Activated naive CD8-positive, alpha-beta T cell treated with anti-CD3 and anti-CD28 coated beads for 36 hours (primary cell): ENCODE data around the gene CCSER1. TPM values are rescaled to one million over a fixed set of nuclear protein-coding genes. Genes with fewer than 3 reads are reported as not detected.

Experiments used
- DNase-seq: peaks from one replicate; pipeline ENCODE4 v3.0.0; 2021
- H3K27ac Mint-ChIP-seq: one replicate; pipeline ENCODE4 v1.8.0; 2022; ENCODE audit warnings: mild to moderate bottlenecking, moderate library complexity, mixed read lengths
- H3K27me3 Mint-ChIP-seq: one replicate; pipeline ENCODE4 v1.8.0; 2022; ENCODE audit warnings: mild to moderate bottlenecking, mixed read lengths
- H3K36me3 Mint-ChIP-seq: one replicate; pipeline ENCODE4 v1.8.0; 2021; ENCODE audit warnings: mild to moderate bottlenecking, mixed read lengths
- H3K4me1 Mint-ChIP-seq: one replicate; pipeline ENCODE4 v1.8.0; 2021; ENCODE audit warnings: mixed read lengths
- H3K4me3 Mint-ChIP-seq: one replicate; pipeline ENCODE4 v1.8.0; 2022; ENCODE audit warnings: mild to moderate bottlenecking, moderate library complexity, mixed read lengths
- H3K9me3 Mint-ChIP-seq: one replicate; pipeline ENCODE4 v1.8.0; 2022; ENCODE audit warnings: mixed read lengths
- total RNA-seq, 2 experiments: library from RNA; stranded (reverse); gene quantifications; one replicate each; pipeline ENCODE4 v1.2.3, GENCODE V29; 2021

CCSER1 gene
- under 1 TPM; 0.29 to 0.42 TPM for total RNA-seq

GRCh38 chr4:90127223-90127705 lies at the start of gene CCSER1:
TSS of gene CCSER1 (plus strand) at chr4:90127394.
- no peak within 1 kb of the TSS for H3K27ac Mint-ChIP-seq
- peak within 1 kb of the TSS; percentile 76 for H3K4me3 Mint-ChIP-seq
- peak; percentile 44 for DNase-seq
- no peaks in the 10 kb centered on the region for H3K9me3 Mint-ChIP-seq
- peaks cover 17% of the 10 kb centered on the region for H3K4me1 Mint-ChIP-seq
- H3K27me3 Mint-ChIP-seq, result peaks cover 61% of the 10 kb centered on the region
- H3K36me3 Mint-ChIP-seq, result no peaks in the 10 kb centered on the region

GRCh38 chr4:90078440-90078839 lies 48.8 kb upstream of the CCSER1 start:
- DNase-seq, result no peak
- Mint-ChIP-seq H3K27ac (no peak overlapping the region), H3K4me1 (no peaks in the 10 kb centered on the region), H3K27me3 (no peaks in the 10 kb centered on the region), H3K4me3 (no peak overlapping the region), H3K36me3 (no peaks in the 10 kb centered on the region), H3K9me3 (no peaks in the 10 kb centered on the region)

GRCh38 chr4:90080116-90080515 lies 47.1 kb upstream of the CCSER1 start:
- H3K4me3 Mint-ChIP-seq, result no peak overlapping the region
- H3K36me3 Mint-ChIP-seq, result no peaks in the 10 kb centered on the region
- no peaks in the 10 kb centered on the region for H3K27me3 Mint-ChIP-seq
- no peaks in the 10 kb centered on the region for H3K4me1 Mint-ChIP-seq
- H3K9me3 Mint-ChIP-seq, result no peaks in the 10 kb centered on the region
- no peak for DNase-seq
- H3K27ac Mint-ChIP-seq, result no peak overlapping the region

GRCh38 chr4:90081432-90082144 lies 45.6 kb upstream of the CCSER1 start:
- H3K36me3 Mint-ChIP-seq, result no peaks in the 10 kb centered on the region
- DNase-seq, result no peak
- no peak overlapping the region for H3K4me3 Mint-ChIP-seq
- H3K27me3 Mint-ChIP-seq, result no peaks in the 10 kb centered on the region
- no peaks in the 10 kb centered on the region for H3K4me1 Mint-ChIP-seq
- H3K9me3 Mint-ChIP-seq, result no peaks in the 10 kb centered on the region
- no peak overlapping the region for H3K27ac Mint-ChIP-seq

- no peaks in the 10 kb centered on the region for H3K9me3 Mint-ChIP-seq
- H3K36me3 Mint-ChIP-seq, result no peaks in the 10 kb centered on the region
- H3K4me1 Mint-ChIP-seq, result no peaks in the 10 kb centered on the region
- no peak for DNase-seq
- H3K27ac Mint-ChIP-seq, result no peak overlapping the region
- no peaks in the 10 kb centered on the region for H3K27me3 Mint-ChIP-seq
- H3K4me3 Mint-ChIP-seq, result no peak overlapping the region
Observed at GRCh38 chr4:90082449-90082848, 44.7 kb upstream of the CCSER1 start.

- Mint-ChIP-seq H3K9me3 (no peaks in the 10 kb centered on the region), H3K36me3 (no peaks in the 10 kb centered on the region), H3K4me1 (no peaks in the 10 kb centered on the region), H3K27ac (no peak overlapping the region), H3K4me3 (no peak overlapping the region), H3K27me3 (no peaks in the 10 kb centered on the region)
- DNase-seq, result no peak
Observed at GRCh38 chr4:90084277-90084966, 42.8 kb upstream of the CCSER1 start.

- no peak overlapping the region for H3K4me3 Mint-ChIP-seq
- H3K4me1 Mint-ChIP-seq, result no peaks in the 10 kb centered on the region
- no peak overlapping the region for H3K27ac Mint-ChIP-seq
- H3K36me3 Mint-ChIP-seq, result no peaks in the 10 kb centered on the region
- no peaks in the 10 kb centered on the region for H3K27me3 Mint-ChIP-seq
- DNase-seq, result no peak
- H3K9me3 Mint-ChIP-seq, result no peaks in the 10 kb centered on the region
Observed at GRCh38 chr4:90084967-90085295, 42.3 kb upstream of the CCSER1 start.

GRCh38 chr4:90093526-90093925 lies 33.7 kb upstream of the CCSER1 start:
- no peaks in the 10 kb centered on the region for H3K9me3 Mint-ChIP-seq
- no peaks in the 10 kb centered on the region for H3K27me3 Mint-ChIP-seq
- DNase-seq, result no peak
- no peaks in the 10 kb centered on the region for H3K4me1 Mint-ChIP-seq
- no peaks in the 10 kb centered on the region for H3K36me3 Mint-ChIP-seq
- H3K27ac Mint-ChIP-seq, result no peak overlapping the region
- no peak overlapping the region for H3K4me3 Mint-ChIP-seq

- Mint-ChIP-seq H3K27me3 (no peaks in the 10 kb centered on the region), H3K36me3 (no peaks in the 10 kb centered on the region), H3K9me3 (no peaks in the 10 kb centered on the region), H3K4me3 (no peak overlapping the region), H3K27ac (no peak overlapping the region), H3K4me1 (no peaks in the 10 kb centered on the region)
- no peak for DNase-seq
Observed at GRCh38 chr4:90095000-90095399, 32.2 kb upstream of the CCSER1 start.

GRCh38 chr4:90099812-90100211 lies 27.4 kb upstream of the CCSER1 start:
- Mint-ChIP-seq H3K4me3 (no peak overlapping the region), H3K4me1 (no peaks in the 10 kb centered on the region), H3K36me3 (no peaks in the 10 kb centered on the region), H3K9me3 (no peaks in the 10 kb centered on the region), H3K27me3 (no peaks in the 10 kb centered on the region), H3K27ac (no peak overlapping the region)
- no peak for DNase-seq

- DNase-seq, result no peak
- no peak overlapping the region for H3K27ac Mint-ChIP-seq
- H3K9me3 Mint-ChIP-seq, result no peaks in the 10 kb centered on the region
- H3K4me3 Mint-ChIP-seq, result no peak overlapping the region
- no peaks in the 10 kb centered on the region for H3K27me3 Mint-ChIP-seq
- no peaks in the 10 kb centered on the region for H3K36me3 Mint-ChIP-seq
- no peaks in the 10 kb centered on the region for H3K4me1 Mint-ChIP-seq
Observed at GRCh38 chr4:90103991-90104390, 23.2 kb upstream of the CCSER1 start.

- Mint-ChIP-seq H3K27ac (no peak overlapping the region), H3K4me1 (no peaks in the 10 kb centered on the region), H3K4me3 (no peak overlapping the region), H3K9me3 (no peaks in the 10 kb centered on the region), H3K36me3 (no peaks in the 10 kb centered on the region), H3K27me3 (no peaks in the 10 kb centered on the region)
- no peak for DNase-seq
Observed at GRCh38 chr4:90105274-90105673, 21.9 kb upstream of the CCSER1 start.

- Mint-ChIP-seq H3K27ac (no peak overlapping the region), H3K9me3 (no peaks in the 10 kb centered on the region), H3K36me3 (no peaks in the 10 kb centered on the region), H3K4me3 (no peak overlapping the region), H3K4me1 (no peaks in the 10 kb centered on the region), H3K27me3 (peaks cover 4% of the 10 kb centered on the region)
- DNase-seq, result no peak
Observed at GRCh38 chr4:90112715-90113114, 14.5 kb upstream of the CCSER1 start.

GRCh38 chr4:90113881-90114457 lies 13.2 kb upstream of the CCSER1 start:
- Mint-ChIP-seq H3K27me3 (peaks cover 4% of the 10 kb centered on the region), H3K36me3 (no peaks in the 10 kb centered on the region), H3K4me1 (no peaks in the 10 kb centered on the region), H3K4me3 (no peak overlapping the region), H3K27ac (no peak overlapping the region), H3K9me3 (no peaks in the 10 kb centered on the region)
- DNase-seq, result no peak

GRCh38 chr4:90118527-90119195 lies 8.5 kb upstream of the CCSER1 start:
- Mint-ChIP-seq H3K9me3 (no peaks in the 10 kb centered on the region), H3K27me3 (peaks cover 6% of the 10 kb centered on the region), H3K4me3 (no peak overlapping the region), H3K36me3 (no peaks in the 10 kb centered on the region), H3K27ac (no peak overlapping the region), H3K4me1 (no peaks in the 10 kb centered on the region)
- no peak for DNase-seq
